HTR-8/SVneo (cell line): ENCODE data around the gene SCNN1B.
"Not testable (repeated sequence)": the region's sequence is repeated elsewhere in the genome, so short reads cannot be mapped to it uniquely, and the experiment has no call there.

ENCODE experiments used
- DNase-seq: peaks from one replicate; pipeline ENCODE4 v3.0.0; 2011; ENCODE audit warnings: low spot score, mixed read lengths; ENCODE audit not compliant: insufficient read length
- FAIRE-seq: peaks from 2 replicates; lab custom pipeline; 2011; peaks lifted over from hg19 to GRCh38; lab: Jason Lieb, UNC

Gene SCNN1B

GRCh38 chr16:23286131-23286532 lies 16.0 kb upstream of the SCNN1B start:
- FAIRE-seq (no peak), DNase-seq (no peak)

GRCh38 chr16:23288209-23288608 lies 13.9 kb upstream of the SCNN1B start:
- DNase-seq, result no peak
- FAIRE-seq, result no peak

GRCh38 chr16:23288726-23289512 lies 13.2 kb upstream of the SCNN1B start:
- FAIRE-seq, result no peak

GRCh38 chr16:23290189-23291062 lies 11.7 kb upstream of the SCNN1B start:
- no peak for FAIRE-seq
- DNase-seq, result no peak

More at GRCh38 chr16:23288726-23289512, 13.2 kb upstream of the SCNN1B start:
- DNase-seq, result no peak

- DNase-seq (no peak), FAIRE-seq (no peak)
Measured at GRCh38 chr16:23293016-23293415, 9.1 kb upstream of the SCNN1B start.

GRCh38 chr16:23294260-23294659 lies 7.8 kb upstream of the SCNN1B start:
- DNase-seq (no peak), FAIRE-seq (no peak)

GRCh38 chr16:23296994-23297393 lies 5.1 kb upstream of the SCNN1B start:
- DNase-seq, result no peak
- no peak for FAIRE-seq

- no peak for FAIRE-seq
- DNase-seq, result no peak
Measured at GRCh38 chr16:23298290-23298915, 3.7 kb upstream of the SCNN1B start.

- not testable (repeated sequence) for FAIRE-seq, DNase-seq
Measured at GRCh38 chr16:23299815-23300214, 2.3 kb upstream of the SCNN1B start.

GRCh38 chr16:23301251-23302044 lies 654 bp upstream of the SCNN1B start:
- no peak for DNase-seq
- FAIRE-seq, result no peak

- FAIRE-seq (no peak), DNase-seq (no peak)
Measured at GRCh38 chr16:23303685-23304084, 1.6 kb downstream of the SCNN1B start.

GRCh38 chr16:23304620-23305019 lies 2.5 kb downstream of the SCNN1B start:
- FAIRE-seq, result no peak
- DNase-seq, result no peak

GRCh38 chr16:23306199-23307100 lies 4.3 kb downstream of the SCNN1B start:
- DNase-seq (no peak), FAIRE-seq (no peak)

- DNase-seq, result no peak
- no peak for FAIRE-seq
Measured at GRCh38 chr16:23310217-23310616, 8.1 kb downstream of the SCNN1B start.

- DNase-seq (no peak), FAIRE-seq (no peak)
Measured at GRCh38 chr16:23310744-23311143, 8.6 kb downstream of the SCNN1B start.

- no peak for FAIRE-seq
- no peak for DNase-seq
Measured at GRCh38 chr16:23316232-23316631, 14.1 kb downstream of the SCNN1B start.

GRCh38 chr16:23316634-23317265 lies 14.6 kb downstream of the SCNN1B start:
- FAIRE-seq, result no peak

GRCh38 chr16:23317266-23317661 lies 15.2 kb downstream of the SCNN1B start:
- DNase-seq (no peak), FAIRE-seq (no peak)

More at GRCh38 chr16:23316634-23317265, 14.6 kb downstream of the SCNN1B start:
- DNase-seq, result no peak
